Liver (tissue), 9 donors: ENCODE results near the gene DOCK11. TPM values are rescaled to one million over a fixed set of nuclear protein-coding genes. Genes with fewer than 3 reads are reported as not detected.

ENCODE experiments used
- DNase-seq: peaks from one replicate; pipeline ENCODE4 v3.0.0-alpha.2; 2017; ENCODE audit warnings: low spot score
- H3K27ac ChIP-seq, 2 donors: one replicate each; pipeline ENCODE4 v1.7.0; 2013; ENCODE audit warnings: inconsistent platforms in 2 of 2, low read length in 2 of 2, control low read depth in 1 of 2, low read depth in 1 of 2, mild to moderate bottlenecking in 1 of 2
- H3K27me3 ChIP-seq, 4 donors: one replicate each; pipeline versions ENCODE4 v1.6.1 to v1.7.0; 2013; ENCODE audit warnings: low read length in 3 of 4, inconsistent platforms in 1 of 4, mild to moderate bottlenecking in 1 of 4, moderate library complexity in 1 of 4; ENCODE audit not compliant: control insufficient read depth in 4 of 4, insufficient read depth in 4 of 4
- H3K36me3 ChIP-seq, 4 donors: one replicate each; pipeline versions ENCODE4 v1.6.1 to v1.7.0; 2013; ENCODE audit warnings: low read length in 3 of 4, mild to moderate bottlenecking in 3 of 4, low read depth in 1 of 4, moderate library complexity in 1 of 4; ENCODE audit not compliant: control insufficient read depth in 4 of 4, insufficient read depth in 3 of 4
- H3K4me1 ChIP-seq, 4 donors: one replicate each; pipeline versions ENCODE4 v1.6.1 to v1.7.0; 2013; ENCODE audit warnings: low read length in 3 of 4, mild to moderate bottlenecking in 3 of 4, moderate library complexity in 1 of 4; ENCODE audit not compliant: control insufficient read depth in 4 of 4, insufficient read depth in 4 of 4
- H3K4me3 ChIP-seq, 3 donors: one replicate each; pipeline versions ENCODE4 v1.6.1 to v1.7.0; 2013; ENCODE audit warnings: low read length in 3 of 3, control low read depth in 1 of 3, low read depth in 1 of 3, mild to moderate bottlenecking in 1 of 3
- H3K9ac ChIP-seq, 2 donors: one replicate each; pipeline ENCODE4 v1.7.0; 2013; ENCODE audit warnings: low read length in 2 of 2, mild to moderate bottlenecking in 2 of 2, moderate library complexity in 2 of 2, control low read depth in 1 of 2, low read depth in 1 of 2
- H3K9me3 ChIP-seq, 4 donors: one replicate each; pipeline versions ENCODE4 v1.6.1 to v1.7.0; 2013; ENCODE audit warnings: low read length in 3 of 4; ENCODE audit not compliant: control insufficient read depth in 4 of 4
- ATF3 ChIP-seq: IDR thresholded peaks from 2 replicates; pipeline ENCODE4 v1.6.1; 2016; ENCODE audit warnings: antibody characterized with exemption
- CTCF ChIP-seq: fragments of 150-350 bp; IDR thresholded peaks from 2 replicates; pipeline ENCODE4 v1.5.1; 2017; ENCODE audit warnings: improper control_type of control experiment, low read depth, low read length; ENCODE audit not compliant: missing input control
- EGR1 ChIP-seq, 2 donors: IDR thresholded peaks; 2 replicates each; pipeline ENCODE4 v1.6.1; 2016 to 2018; ENCODE audit warnings: antibody characterized with exemption in 2 of 2, low read depth in 2 of 2
- FOXA1 ChIP-seq: IDR thresholded peaks from 2 replicates; pipeline ENCODE4 v1.6.1; 2016; ENCODE audit warnings: antibody characterized with exemption
- FOXA2 ChIP-seq: IDR thresholded peaks from 2 replicates; pipeline ENCODE4 v1.6.1; 2016; ENCODE audit warnings: antibody characterized with exemption
- GABPA ChIP-seq, 2 donors: IDR thresholded peaks in 1 of 2; conservative IDR thresholded peaks in 1 of 2; 2 replicates each; pipeline ENCODE4 v1.6.1; 2016; ENCODE audit warnings: antibody characterized with exemption in 2 of 2, mild to moderate bottlenecking in 1 of 2, moderate library complexity in 1 of 2
- HNF4A ChIP-seq, 2 donors: conservative IDR thresholded peaks; 2 replicates each; pipeline ENCODE4 v1.6.1; 2016; ENCODE audit warnings: antibody characterized with exemption in 2 of 2, mild to moderate bottlenecking in 2 of 2
- HNF4G ChIP-seq: IDR thresholded peaks from 2 replicates; pipeline ENCODE4 v1.6.1; 2016; ENCODE audit warnings: antibody characterized with exemption
- JUND ChIP-seq, 2 donors: IDR thresholded peaks; 2 replicates each; pipeline ENCODE4 v1.6.1; 2016; ENCODE audit warnings: antibody characterized with exemption in 2 of 2
- MAX ChIP-seq: IDR thresholded peaks from 2 replicates; pipeline ENCODE4 v1.6.1; 2016; ENCODE audit warnings: antibody characterized with exemption
- NR2F2 ChIP-seq: IDR thresholded peaks from 2 replicates; pipeline ENCODE4 v1.6.1; 2016; ENCODE audit warnings: antibody characterized with exemption
- RAD21 ChIP-seq, 2 donors: IDR thresholded peaks; 2 replicates each; pipeline ENCODE4 v1.6.1; 2016; ENCODE audit warnings: antibody characterized with exemption in 2 of 2, mild to moderate bottlenecking in 2 of 2
- RXRA ChIP-seq, 2 donors: IDR thresholded peaks; 2 replicates each; pipeline ENCODE4 v1.6.1; 2017 to 2018; ENCODE audit warnings: antibody characterized with exemption in 2 of 2, mild to moderate bottlenecking in 1 of 2
- SP1 ChIP-seq: IDR thresholded peaks from 2 replicates; pipeline ENCODE4 v1.6.1; 2018; ENCODE audit warnings: antibody characterized with exemption, mild to moderate bottlenecking
- TAF1 ChIP-seq: conservative IDR thresholded peaks from 2 replicates; pipeline ENCODE4 v1.6.1; 2016; ENCODE audit warnings: antibody characterized with exemption, mild to moderate bottlenecking
- YY1 ChIP-seq: IDR thresholded peaks from 2 replicates; pipeline ENCODE4 v1.6.1; 2016; ENCODE audit warnings: antibody characterized with exemption, mild to moderate bottlenecking
- WGBS: extraction: QIAGEN DNeasy Blood & Tissue Kit; methylation state at CpG from one replicate; pipeline ENCODE4 v1.1.7; 2013; 5-methylcytosine and 5-hydroxymethylcytosine counted together
- polyA plus RNA-seq, 2 donors: library from polyadenylated mRNA; stranded (reverse) in 1 of 2; unstranded in 1 of 2; fragments of 200-250 nt in 1 of 2; fragments of >200 nt in 1 of 2; fragmentation: Nextera tagmentation in 1 of 2; extraction: Ambion mirVana in 1 of 2; gene quantifications; one replicate each; pipeline versions ENCODE4 v1.2.1 to v1.2.3, GENCODE V29; 2013 to 2015
- total RNA-seq, 2 donors: library from RNA; depleted of rRNA; stranded (reverse); fragments of >200 nt; gene quantifications; one replicate each; pipeline ENCODE4 v1.2.3, GENCODE V29; 2014
- TF ChIP-seq, protein P1 (sequence below): IDR thresholded peaks from 2 replicates; pipeline ENCODE4 v1.6.1; 2016; ENCODE audit warnings: antibody characterized with exemption, mild to moderate bottlenecking
- donor health status: healthy.
- donor health status: healthy.
- donor health status: healthy.
- donor health status: healthy.
- donor health status: healthy.

The DOCK11 gene
- total and polyA plus RNA-seq, 4 donors, result 1.3 to 9.3 (median 3.7) TPM

DNA sequence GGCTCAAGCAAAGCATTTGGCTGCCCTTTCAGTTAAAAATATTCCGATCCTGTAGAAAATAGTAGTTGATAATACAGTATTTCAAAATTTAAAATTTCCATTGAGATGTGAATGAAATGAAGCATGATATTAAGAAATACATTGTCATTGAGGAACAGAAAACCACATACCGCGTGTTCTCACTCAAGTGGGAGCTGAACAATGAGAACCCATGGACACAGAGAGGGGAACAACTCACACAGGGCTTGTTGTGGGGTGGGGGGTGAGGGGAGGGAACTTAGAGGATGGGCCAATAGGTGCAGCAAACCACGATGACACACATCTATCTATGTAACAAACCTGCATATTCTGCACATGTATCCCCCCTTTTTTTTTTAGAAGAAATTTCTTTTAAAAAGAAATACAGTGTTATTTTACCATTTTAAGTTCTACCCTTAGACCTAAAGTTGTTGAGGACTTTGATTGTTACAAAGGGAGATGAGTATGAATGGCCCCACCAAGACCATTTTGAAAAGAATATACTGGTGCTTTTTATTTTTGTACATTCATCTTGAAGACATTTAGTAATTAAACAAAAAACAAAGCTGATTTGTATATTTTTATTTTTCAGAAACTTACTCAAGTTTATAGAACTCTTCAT lies 179.8 kb downstream of the DOCK11 start:
- Histone ChIP-seq H3K4me3 (no peak overlapping the region), H3K27ac (no peak overlapping the region), H3K36me3 (no peaks in the 10 kb centered on the region), H3K9me3 (no peaks in the 10 kb centered on the region), H3K9ac (peak overlapping the region in 1 of 2 donors; percentile 25), H3K4me1 (peaks cover 0 to 3% (median under 1%) of the 10 kb centered on the region in 4 donors), H3K27me3 (no peaks in the 10 kb centered on the region)
- no peak for TF ChIP-seq JUND (IDR thresholded peaks at IDR 0.05)
- TF ChIP-seq TAF1, result no peak
- TF ChIP-seq MAX, result no peak
- TF ChIP-seq SP1, result no peak
- no peak for TF ChIP-seq YY1
- no peak for TF ChIP-seq NR2F2
- TF ChIP-seq FOXA1, result no peak
- no peak for TF ChIP-seq HNF4G
- no peak for TF ChIP-seq RAD21 (IDR thresholded peaks at IDR 0.05)
- no peak for TF ChIP-seq RXRA (IDR thresholded peaks at IDR 0.05)
- no peak for TF ChIP-seq CTCF
- no peak for TF ChIP-seq ATF3
- no peak for TF ChIP-seq HNF4A (conservative IDR thresholded peaks at IDR 0.05)
- TF ChIP-seq EGR1 (IDR thresholded peaks at IDR 0.05; ENCODE audit: low read depth in 2 of 2), result no peak
- TF ChIP-seq, protein P1, sequence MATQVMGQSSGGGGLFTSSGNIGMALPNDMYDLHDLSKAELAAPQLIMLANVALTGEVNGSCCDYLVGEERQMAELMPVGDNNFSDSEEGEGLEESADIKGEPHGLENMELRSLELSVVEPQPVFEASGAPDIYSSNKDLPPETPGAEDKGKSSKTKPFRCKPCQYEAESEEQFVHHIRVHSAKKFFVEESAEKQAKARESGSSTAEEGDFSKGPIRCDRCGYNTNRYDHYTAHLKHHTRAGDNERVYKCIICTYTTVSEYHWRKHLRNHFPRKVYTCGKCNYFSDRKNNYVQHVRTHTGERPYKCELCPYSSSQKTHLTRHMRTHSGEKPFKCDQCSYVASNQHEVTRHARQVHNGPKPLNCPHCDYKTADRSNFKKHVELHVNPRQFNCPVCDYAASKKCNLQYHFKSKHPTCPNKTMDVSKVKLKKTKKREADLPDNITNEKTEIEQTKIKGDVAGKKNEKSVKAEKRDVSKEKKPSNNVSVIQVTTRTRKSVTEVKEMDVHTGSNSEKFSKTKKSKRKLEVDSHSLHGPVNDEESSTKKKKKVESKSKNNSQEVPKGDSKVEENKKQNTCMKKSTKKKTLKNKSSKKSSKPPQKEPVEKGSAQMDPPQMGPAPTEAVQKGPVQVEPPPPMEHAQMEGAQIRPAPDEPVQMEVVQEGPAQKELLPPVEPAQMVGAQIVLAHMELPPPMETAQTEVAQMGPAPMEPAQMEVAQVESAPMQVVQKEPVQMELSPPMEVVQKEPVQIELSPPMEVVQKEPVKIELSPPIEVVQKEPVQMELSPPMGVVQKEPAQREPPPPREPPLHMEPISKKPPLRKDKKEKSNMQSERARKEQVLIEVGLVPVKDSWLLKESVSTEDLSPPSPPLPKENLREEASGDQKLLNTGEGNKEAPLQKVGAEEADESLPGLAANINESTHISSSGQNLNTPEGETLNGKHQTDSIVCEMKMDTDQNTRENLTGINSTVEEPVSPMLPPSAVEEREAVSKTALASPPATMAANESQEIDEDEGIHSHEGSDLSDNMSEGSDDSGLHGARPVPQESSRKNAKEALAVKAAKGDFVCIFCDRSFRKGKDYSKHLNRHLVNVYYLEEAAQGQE, result no peak
- TF ChIP-seq FOXA2, result no peak
- TF ChIP-seq GABPA (IDR thresholded peaks at IDR 0.05 in 1 of 2, conservative IDR thresholded peaks at IDR 0.05 in 1 of 2), result no peak
- DNase-seq, result no peak
- WGBS, result 93% methylated on average over 4 of the region's 4 CpGs

- H3K36me3 ChIP-seq, result no peaks in the 10 kb centered on the region
- peaks cover 0 to 3% (median under 1%) of the 10 kb centered on the region in 4 donors for H3K4me1 ChIP-seq
- no peak for DNase-seq
- peak overlapping the region in 1 of 2 donors; percentile 25 for H3K9ac ChIP-seq
- no peaks in the 10 kb centered on the region for H3K9me3 ChIP-seq
- no peak overlapping the region for H3K27ac ChIP-seq
- no peaks in the 10 kb centered on the region for H3K27me3 ChIP-seq
- TF ChIP-seq HNF4G (no peak), CTCF (no peak), HNF4A (conservative IDR thresholded peaks at IDR 0.05) (peak in 1 of 2 donors; percentile 36), RAD21 (IDR thresholded peaks at IDR 0.05) (peak in 1 of 2 donors; percentile 7), SP1 (peak; percentile 64), RXRA (IDR thresholded peaks at IDR 0.05) (peak; percentile 43 to 52)
- no peak overlapping the region for H3K4me3 ChIP-seq
Measured at GRCh38 chrX:118675966-118676349, 180.3 kb downstream of the DOCK11 start.
